ENCODE measurements around the gene CYTH1.

DNA sequence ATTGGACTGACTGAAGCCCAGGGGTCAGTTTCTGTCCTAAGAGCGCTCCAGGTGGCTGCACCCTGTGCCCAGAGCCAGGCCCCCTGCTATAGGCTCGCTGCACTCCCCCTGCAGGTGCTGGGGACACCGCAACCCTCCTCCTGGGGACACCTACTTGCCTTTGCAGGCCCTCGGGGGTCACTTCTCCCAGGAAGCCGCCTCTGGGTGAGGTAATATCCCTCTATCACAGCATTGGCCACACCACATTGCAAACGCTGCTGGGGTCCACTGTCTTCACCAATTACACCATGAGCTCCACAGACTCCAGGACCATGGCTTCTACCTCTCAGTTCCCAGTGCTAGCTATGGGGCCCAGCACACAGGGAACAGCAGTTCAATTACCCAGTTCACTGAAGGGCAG is 43.6 kb upstream of the CYTH1 start:
- TF ChIP-seq, protein P1, sequence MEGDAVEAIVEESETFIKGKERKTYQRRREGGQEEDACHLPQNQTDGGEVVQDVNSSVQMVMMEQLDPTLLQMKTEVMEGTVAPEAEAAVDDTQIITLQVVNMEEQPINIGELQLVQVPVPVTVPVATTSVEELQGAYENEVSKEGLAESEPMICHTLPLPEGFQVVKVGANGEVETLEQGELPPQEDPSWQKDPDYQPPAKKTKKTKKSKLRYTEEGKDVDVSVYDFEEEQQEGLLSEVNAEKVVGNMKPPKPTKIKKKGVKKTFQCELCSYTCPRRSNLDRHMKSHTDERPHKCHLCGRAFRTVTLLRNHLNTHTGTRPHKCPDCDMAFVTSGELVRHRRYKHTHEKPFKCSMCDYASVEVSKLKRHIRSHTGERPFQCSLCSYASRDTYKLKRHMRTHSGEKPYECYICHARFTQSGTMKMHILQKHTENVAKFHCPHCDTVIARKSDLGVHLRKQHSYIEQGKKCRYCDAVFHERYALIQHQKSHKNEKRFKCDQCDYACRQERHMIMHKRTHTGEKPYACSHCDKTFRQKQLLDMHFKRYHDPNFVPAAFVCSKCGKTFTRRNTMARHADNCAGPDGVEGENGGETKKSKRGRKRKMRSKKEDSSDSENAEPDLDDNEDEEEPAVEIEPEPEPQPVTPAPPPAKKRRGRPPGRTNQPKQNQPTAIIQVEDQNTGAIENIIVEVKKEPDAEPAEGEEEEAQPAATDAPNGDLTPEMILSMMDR (conservative IDR thresholded peaks at IDR 0.05 in 1 of 2, IDR thresholded peaks at IDR 0.05 in 1 of 2; ENCODE audit: extremely low read depth in 1 of 2, insufficient read depth in 1 of 2, low read depth in 1 of 2, low read length in 2 of 2) = no peak
- no peak for TF ChIP-seq EZH2 (IDR thresholded peaks at IDR 0.05; ENCODE audit: borderline replicate concordance, low read length)
